A549 treated with GW870086 at 1 μM for 4 hours (cell line): Measurements from ENCODE around the gene MGAT4A. TPM values are rescaled to one million over a fixed set of nuclear protein-coding genes. Genes with fewer than 3 reads are reported as not detected.

Experiments
- total RNA-seq: library from RNA; stranded (reverse); fragments of 200-300 nt; extraction: Qiagen RNA extraction; gene quantifications from 5 replicates; pipeline ENCODE4 v1.2.3, GENCODE V29; 2022; ENCODE audit warnings: low read depth

MGAT4A gene
- 1.3 to 2.8 TPM (median 2.5 TPM) in 5 replicates for total RNA-seq

GRCh38 chr2:98731041-98731893 is at the start of gene MGAT4A:
Gene MGAT4A (minus strand): TSS chr2:98731132. CDS start chr2:98726332, 4,800 bp downstream.

GRCh38 chr2:98608116-98608961 is 122.6 kb downstream of the MGAT4A start, which contains the start of the genes COA5 and UNC50:
Gene COA5 (minus strand): TSS chr2:98608512. CDS start chr2:98608405, 107 bp downstream.
Gene UNC50 (plus strand): TSS chr2:98608589. CDS start chr2:98609760, 1,171 bp downstream.

Other genes starting within 250 kb of the MGAT4A start
- 19.2 to 24.7 TPM (median 23.5 TPM) in 5 replicates for gene COA5, start 122.6 kb downstream of the MGAT4A start, total RNA-seq
- 41.5 to 51.3 TPM (median 45.6 TPM) in 5 replicates for gene UNC50, start 122.5 kb downstream of the MGAT4A start, total RNA-seq
- 3.2 to 4.4 TPM (median 3.2 TPM) in 5 replicates for gene CRACDL, start 205.1 kb upstream of the MGAT4A start, total RNA-seq